Loucy (cell line): Measurements from ENCODE around the gene PEX12.

Experiments used
- EZH2phosphoT487 ChIP-seq: fragments of 200-600 bp; IDR thresholded peaks from 2 replicates; pipeline ENCODE4 v1.6.1; 2018; ENCODE audit warnings: antibody characterized with exemption, mild to moderate bottlenecking, moderate library complexity, borderline replicate concordance
- TF ChIP-seq, protein P1 (sequence below): fragments of 200-600 bp; sonication (generic); conservative IDR thresholded peaks from 2 replicates; pipeline ENCODE4 v1.5.1; 2014; ENCODE audit warnings: mild to moderate bottlenecking, antibody characterized with exemption, low read length

DNA sequence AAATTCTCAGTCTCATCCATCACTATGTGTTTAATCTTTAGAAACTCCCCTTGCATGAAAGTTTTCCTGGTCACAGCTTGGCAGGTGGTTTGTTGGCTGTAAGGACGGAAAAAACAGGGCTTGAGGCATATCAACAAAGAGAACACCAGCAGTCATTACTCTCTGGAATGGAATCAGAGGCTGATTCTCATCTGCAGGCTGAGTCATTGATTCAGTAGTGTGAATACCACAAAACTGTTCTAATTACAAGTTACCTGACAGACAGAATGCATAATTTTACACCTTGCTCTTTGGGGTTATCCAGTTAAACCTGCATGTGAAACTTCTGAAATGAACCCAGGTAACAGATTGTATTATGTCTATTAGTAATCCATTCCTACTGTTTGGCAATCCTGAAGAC lies 29.4 kb downstream of the PEX12 start:
- TF ChIP-seq, protein P1, sequence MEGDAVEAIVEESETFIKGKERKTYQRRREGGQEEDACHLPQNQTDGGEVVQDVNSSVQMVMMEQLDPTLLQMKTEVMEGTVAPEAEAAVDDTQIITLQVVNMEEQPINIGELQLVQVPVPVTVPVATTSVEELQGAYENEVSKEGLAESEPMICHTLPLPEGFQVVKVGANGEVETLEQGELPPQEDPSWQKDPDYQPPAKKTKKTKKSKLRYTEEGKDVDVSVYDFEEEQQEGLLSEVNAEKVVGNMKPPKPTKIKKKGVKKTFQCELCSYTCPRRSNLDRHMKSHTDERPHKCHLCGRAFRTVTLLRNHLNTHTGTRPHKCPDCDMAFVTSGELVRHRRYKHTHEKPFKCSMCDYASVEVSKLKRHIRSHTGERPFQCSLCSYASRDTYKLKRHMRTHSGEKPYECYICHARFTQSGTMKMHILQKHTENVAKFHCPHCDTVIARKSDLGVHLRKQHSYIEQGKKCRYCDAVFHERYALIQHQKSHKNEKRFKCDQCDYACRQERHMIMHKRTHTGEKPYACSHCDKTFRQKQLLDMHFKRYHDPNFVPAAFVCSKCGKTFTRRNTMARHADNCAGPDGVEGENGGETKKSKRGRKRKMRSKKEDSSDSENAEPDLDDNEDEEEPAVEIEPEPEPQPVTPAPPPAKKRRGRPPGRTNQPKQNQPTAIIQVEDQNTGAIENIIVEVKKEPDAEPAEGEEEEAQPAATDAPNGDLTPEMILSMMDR, result no peak
- TF ChIP-seq EZH2phosphoT487, result no peak
